Glutamatergic neuron (in vitro differentiated cells): ENCODE data around the gene MAP3K21. TPM values are rescaled to one million over a fixed set of nuclear protein-coding genes. Genes with fewer than 3 reads are reported as not detected.

Experiments
- DNase-seq: peaks from one replicate; pipeline ENCODE4 v3.0.0; 2022
- H3K27ac Mint-ChIP-seq: one replicate; pipeline ENCODE4 v1.8.0; 2020; ENCODE audit warnings: mild to moderate bottlenecking, mixed read lengths, inconsistent platforms; ENCODE audit not compliant: unreplicated experiment
- H3K27me3 Mint-ChIP-seq: one replicate; pipeline ENCODE4 v1.8.0; 2020; ENCODE audit warnings: mild to moderate bottlenecking, moderate library complexity, mixed read lengths, inconsistent platforms; ENCODE audit not compliant: unreplicated experiment
- H3K36me3 Mint-ChIP-seq: one replicate; pipeline ENCODE4 v1.8.0; 2020; ENCODE audit warnings: mild to moderate bottlenecking, mixed read lengths, inconsistent platforms; ENCODE audit not compliant: unreplicated experiment
- H3K4me1 Mint-ChIP-seq: one replicate; pipeline ENCODE4 v1.8.0; 2020; ENCODE audit warnings: mild to moderate bottlenecking, low read depth, mixed read lengths, inconsistent platforms; ENCODE audit not compliant: unreplicated experiment
- H3K4me3 Mint-ChIP-seq: one replicate; pipeline ENCODE4 v1.8.0; 2020; ENCODE audit warnings: mild to moderate bottlenecking, mixed read lengths, inconsistent platforms; ENCODE audit not compliant: unreplicated experiment
- H3K9me3 Mint-ChIP-seq: one replicate; pipeline ENCODE4 v1.8.0; 2020; ENCODE audit warnings: mild to moderate bottlenecking, moderate library complexity, mixed read lengths, inconsistent platforms; ENCODE audit not compliant: unreplicated experiment
- total RNA-seq: library from RNA; stranded (reverse); fragmentation: NEBNext Ultra II Directional; extraction: Animal tissue kit (Norgen Biotek cat#: 25700); gene quantifications from one replicate; pipeline ENCODE4 v1.2.1, GENCODE V29; 2021; ENCODE audit not compliant: unreplicated experiment
- TF ChIP-seq, protein P1 (sequence below): fragments of 200-600 bp; sonication (generic); IDR thresholded peaks from one replicate; pipeline ENCODE4 v1.5.0; 2021; ENCODE audit not compliant: partially characterized antibody, unreplicated experiment

The MAP3K21 gene
- total RNA-seq, 1 donor from 2014 or later = 0.25 TPM

GRCh38 chr1:233331676-233332519 is 4.4 kb downstream of the MAP3K21 start:
- Mint-ChIP-seq H3K27ac (no peak overlapping the region), H3K4me1 (no peaks in the 10 kb centered on the region), H3K9me3 (no peaks in the 10 kb centered on the region), H3K4me3 (no peak overlapping the region), H3K36me3 (no peaks in the 10 kb centered on the region), H3K27me3 (peaks cover 11% of the 10 kb centered on the region)
- TF ChIP-seq, protein P1, sequence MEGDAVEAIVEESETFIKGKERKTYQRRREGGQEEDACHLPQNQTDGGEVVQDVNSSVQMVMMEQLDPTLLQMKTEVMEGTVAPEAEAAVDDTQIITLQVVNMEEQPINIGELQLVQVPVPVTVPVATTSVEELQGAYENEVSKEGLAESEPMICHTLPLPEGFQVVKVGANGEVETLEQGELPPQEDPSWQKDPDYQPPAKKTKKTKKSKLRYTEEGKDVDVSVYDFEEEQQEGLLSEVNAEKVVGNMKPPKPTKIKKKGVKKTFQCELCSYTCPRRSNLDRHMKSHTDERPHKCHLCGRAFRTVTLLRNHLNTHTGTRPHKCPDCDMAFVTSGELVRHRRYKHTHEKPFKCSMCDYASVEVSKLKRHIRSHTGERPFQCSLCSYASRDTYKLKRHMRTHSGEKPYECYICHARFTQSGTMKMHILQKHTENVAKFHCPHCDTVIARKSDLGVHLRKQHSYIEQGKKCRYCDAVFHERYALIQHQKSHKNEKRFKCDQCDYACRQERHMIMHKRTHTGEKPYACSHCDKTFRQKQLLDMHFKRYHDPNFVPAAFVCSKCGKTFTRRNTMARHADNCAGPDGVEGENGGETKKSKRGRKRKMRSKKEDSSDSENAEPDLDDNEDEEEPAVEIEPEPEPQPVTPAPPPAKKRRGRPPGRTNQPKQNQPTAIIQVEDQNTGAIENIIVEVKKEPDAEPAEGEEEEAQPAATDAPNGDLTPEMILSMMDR = no peak
- no peak for DNase-seq

DNA sequence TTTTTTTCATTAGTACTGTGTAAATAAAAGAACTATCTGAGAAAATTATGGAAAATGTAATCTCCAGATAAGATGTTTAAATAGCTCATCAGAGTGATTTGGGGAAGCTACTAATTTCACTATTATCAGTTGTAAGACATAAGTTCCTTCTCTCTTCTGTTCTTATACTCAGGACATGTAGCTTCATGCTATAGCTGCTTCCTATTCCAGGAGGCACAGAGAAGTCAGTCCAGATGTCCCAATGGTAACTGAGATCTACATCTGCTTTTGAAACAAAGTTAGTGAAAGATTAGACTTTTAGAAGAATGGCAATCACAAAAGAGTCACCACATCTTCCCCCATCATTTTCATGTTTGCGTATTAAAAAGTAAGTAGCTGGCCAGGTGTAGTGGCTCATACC is 5.6 kb downstream of the MAP3K21 start:
- Mint-ChIP-seq H3K27ac (no peak overlapping the region), H3K27me3 (peaks cover 11% of the 10 kb centered on the region), H3K4me3 (no peak overlapping the region), H3K4me1 (no peaks in the 10 kb centered on the region), H3K36me3 (no peaks in the 10 kb centered on the region), H3K9me3 (no peaks in the 10 kb centered on the region)
- TF ChIP-seq, protein P1 = no peak
- no peak for DNase-seq

DNA sequence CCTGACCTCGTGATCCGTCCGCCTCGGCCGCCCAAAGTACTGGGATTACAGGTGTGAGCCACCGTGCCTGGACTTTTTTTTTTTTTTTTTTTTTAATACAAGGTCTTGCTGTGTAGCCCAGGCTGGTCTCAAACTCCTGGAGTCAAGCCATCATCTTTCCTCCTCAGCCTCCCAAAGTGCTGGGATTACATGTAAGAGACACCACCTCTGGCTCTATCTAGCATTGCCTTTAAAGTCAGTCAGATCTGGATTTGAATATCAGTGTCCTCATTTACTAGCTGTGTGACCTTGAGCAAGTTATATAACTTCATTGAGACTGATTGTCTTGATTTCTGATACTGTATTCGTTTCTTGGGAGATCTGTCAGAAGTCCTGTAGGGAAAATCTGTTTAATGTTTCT is 6.6 kb downstream of the MAP3K21 start:
- Mint-ChIP-seq H3K4me1 (no peaks in the 10 kb centered on the region), H3K27ac (no peak overlapping the region), H3K36me3 (no peaks in the 10 kb centered on the region), H3K27me3 (peaks cover 6% of the 10 kb centered on the region), H3K9me3 (no peaks in the 10 kb centered on the region), H3K4me3 (no peak overlapping the region)
- no peak for DNase-seq
- TF ChIP-seq, protein P1 = no peak

DNA sequence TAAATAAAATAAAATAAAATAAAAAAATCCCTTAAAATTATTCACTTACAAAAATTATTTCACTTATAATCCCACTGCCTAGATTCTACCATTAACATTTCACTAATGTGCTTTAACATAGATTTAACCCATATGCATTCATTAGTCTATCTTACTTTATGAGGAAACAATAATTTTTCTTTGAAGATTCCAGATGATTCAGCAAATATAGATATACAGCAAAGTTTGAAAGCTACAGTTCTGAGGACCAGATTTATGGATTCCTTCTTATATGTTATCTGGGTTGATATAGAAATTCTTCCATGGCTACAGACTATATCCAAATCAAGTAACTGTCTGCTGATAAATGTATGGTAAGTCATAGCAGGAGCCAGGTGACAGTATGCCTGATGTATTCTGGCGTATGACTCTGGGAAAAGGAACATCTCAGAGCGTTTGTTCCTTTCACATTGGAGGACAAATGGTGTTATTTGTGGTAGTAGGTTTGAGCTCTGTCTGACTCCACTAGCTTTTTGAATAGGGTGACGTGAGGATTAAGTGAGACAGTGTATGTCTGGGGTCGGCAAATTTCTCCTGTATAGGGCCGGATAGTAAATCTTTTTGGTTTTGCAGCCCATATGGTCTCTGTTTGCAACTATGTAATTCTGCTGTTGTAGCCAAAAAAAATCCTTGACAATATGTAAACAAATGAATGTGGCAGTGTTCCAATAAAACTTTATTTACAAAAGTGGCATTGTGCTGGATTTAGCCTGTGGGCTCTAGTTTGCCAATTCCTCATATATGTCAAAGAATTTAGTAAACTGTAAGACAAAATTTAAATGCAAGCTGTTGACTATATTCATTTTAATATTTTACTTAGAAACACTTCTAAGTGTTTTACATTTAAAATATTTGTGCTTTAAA is 9.3 kb downstream of the MAP3K21 start:
- no peaks in the 10 kb centered on the region for H3K27me3 Mint-ChIP-seq
- no peak for DNase-seq
- TF ChIP-seq, protein P1 = no peak
- no peaks in the 10 kb centered on the region for H3K4me1 Mint-ChIP-seq
- no peak overlapping the region for H3K4me3 Mint-ChIP-seq
- H3K36me3 Mint-ChIP-seq = no peaks in the 10 kb centered on the region
- no peak overlapping the region for H3K27ac Mint-ChIP-seq
- no peaks in the 10 kb centered on the region for H3K9me3 Mint-ChIP-seq
